NB4 (cell line): ENCODE results near the gene ARMC12.

Experiments
- CTCF ChIP-seq: IDR thresholded peaks from one replicate; pipeline ENCODE4 v1.5.1; 2012; ENCODE audit warnings: low read depth, low read length
- MAX ChIP-seq: IDR thresholded peaks from 2 replicates; pipeline ENCODE4 v1.6.1; 2011; ENCODE audit warnings: low read depth, low read length
- MYC ChIP-seq: IDR thresholded peaks from 2 replicates; pipeline ENCODE4 v1.6.1; 2011; ENCODE audit warnings: low read depth, low read length
- POLR2A ChIP-seq: IDR thresholded peaks from 2 replicates; pipeline ENCODE4 v1.6.1; 2011; ENCODE audit warnings: mild to moderate bottlenecking; ENCODE audit not compliant: insufficient read length; ENCODE audit errors: extremely low read depth

GRCh38 chr6:35771343-35771627, 34.5 kb downstream of the ARMC12 start:
- TF ChIP-seq POLR2A (no peak), CTCF (no peak), MAX (no peak), MYC (no peak)
